ENCODE measurements around the gene IGSF21.

IGSF21 gene

GRCh38 chr1:18132711-18133541, 25.3 kb downstream of the IGSF21 start:
- no peak overlapping the region for H3K4me3 ChIP-seq (ENCODE audit: control insufficient read depth, low read depth, low read length)
- TF ChIP-seq CTCF (IDR thresholded peaks at IDR 0.05; ENCODE audit: control insufficient read depth, insufficient read depth, low read depth, low read length, missing control alignments), result no peak
- no peak for DNase-seq (ENCODE audit: low read depth)

- no peak overlapping the region for H3K4me3 ChIP-seq (ENCODE audit: control insufficient read depth, low read depth, low read length)
- TF ChIP-seq CTCF (IDR thresholded peaks at IDR 0.05; ENCODE audit: control insufficient read depth, insufficient read depth, low read depth, low read length, missing control alignments), result no peak
- DNase-seq (ENCODE audit: low read depth), result no peak
These were observed 26.9 kb downstream of the IGSF21 start for GRCh38 chr1:18134324-18135046.

- no peak overlapping the region for H3K4me3 ChIP-seq (ENCODE audit: control insufficient read depth, low read depth, low read length)
- DNase-seq (ENCODE audit: low read depth), result no peak
- no peak for TF ChIP-seq CTCF (IDR thresholded peaks at IDR 0.05; ENCODE audit: control insufficient read depth, insufficient read depth, low read depth, low read length, missing control alignments)
These were observed 30.3 kb downstream of the IGSF21 start for GRCh38 chr1:18137759-18138345.

DNA sequence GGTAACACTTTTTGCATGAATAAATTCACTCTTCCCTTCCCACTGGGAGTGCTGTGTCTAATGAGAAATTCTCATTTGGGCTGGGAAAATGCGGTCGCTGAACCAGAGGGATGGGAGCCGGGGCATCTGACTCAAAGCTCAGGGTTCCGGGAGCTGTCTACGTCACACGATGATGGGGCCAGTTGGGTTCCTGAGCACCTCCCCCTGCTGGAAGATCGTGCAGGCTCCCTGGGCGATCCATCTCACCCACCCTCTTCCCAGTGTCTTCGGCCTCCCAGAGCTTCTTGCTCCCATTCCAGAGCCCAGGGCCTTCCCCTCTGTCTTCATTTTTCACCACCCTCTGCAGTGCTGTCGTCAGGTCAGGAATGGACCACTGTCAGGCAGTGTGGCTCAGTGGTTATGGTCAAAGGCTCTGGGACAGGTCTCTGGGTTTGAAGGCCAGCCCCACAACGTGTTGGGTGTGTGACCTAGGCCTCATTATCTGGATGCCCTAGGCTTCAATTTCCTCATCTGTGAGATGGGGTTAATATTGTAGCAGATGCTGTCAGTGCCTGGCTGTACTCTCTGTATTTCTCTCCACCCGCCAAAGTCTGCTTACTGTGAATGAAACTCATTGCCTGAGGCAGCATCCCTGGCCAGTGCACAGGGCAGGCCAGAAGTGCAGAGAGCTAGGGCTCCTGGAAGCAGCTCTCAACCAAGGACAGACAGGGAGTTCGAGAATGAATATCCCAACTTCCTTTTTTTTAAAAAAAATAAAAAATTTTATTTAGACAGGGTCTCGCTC, 31.8 kb downstream of the IGSF21 start:
- no peak overlapping the region for H3K4me3 ChIP-seq (ENCODE audit: control insufficient read depth, low read depth, low read length)
- DNase-seq (ENCODE audit: low read depth), result no peak
- no peak for TF ChIP-seq CTCF (IDR thresholded peaks at IDR 0.05; ENCODE audit: control insufficient read depth, insufficient read depth, low read depth, low read length, missing control alignments)

GRCh38 chr1:18140411-18140810, 32.8 kb downstream of the IGSF21 start:
- TF ChIP-seq CTCF (IDR thresholded peaks at IDR 0.05; ENCODE audit: control insufficient read depth, insufficient read depth, low read depth, low read length, missing control alignments), result no peak
- no peak overlapping the region for H3K4me3 ChIP-seq (ENCODE audit: control insufficient read depth, low read depth, low read length)
- no peak for DNase-seq (ENCODE audit: low read depth)

DNA sequence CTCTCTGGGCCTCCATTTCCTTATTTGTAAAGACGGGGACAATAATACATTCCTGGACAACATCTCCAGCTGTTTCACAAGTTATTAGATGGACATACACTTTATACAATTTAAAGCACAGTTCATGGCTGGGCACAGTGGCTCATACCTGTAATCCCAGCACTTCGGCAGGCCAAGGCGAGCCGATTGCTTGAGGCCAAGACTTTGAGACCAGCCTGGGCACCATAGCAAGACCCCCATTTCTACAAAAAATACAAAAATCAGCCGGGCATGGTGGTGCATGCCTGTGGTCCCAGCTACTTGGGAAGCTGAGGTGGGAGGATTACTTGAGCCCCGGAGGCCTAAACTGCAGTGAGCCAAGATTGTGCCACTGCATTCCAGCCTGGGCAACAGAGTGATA, 34.1 kb downstream of the IGSF21 start:
- no peak overlapping the region for H3K4me3 ChIP-seq (ENCODE audit: control insufficient read depth, low read depth, low read length)
- no peak for DNase-seq (ENCODE audit: low read depth)
- no peak for TF ChIP-seq CTCF (IDR thresholded peaks at IDR 0.05; ENCODE audit: control insufficient read depth, insufficient read depth, low read depth, low read length, missing control alignments)

Data from AG09309 (cell line).